Right cardiac atrium (tissue), 5 donors: Measurements from ENCODE around the gene EXOC6. TPM values are rescaled to one million over a fixed set of nuclear protein-coding genes. Genes with fewer than 3 reads are reported as not detected.

Source experiments
- ATAC-seq, 2 donors: fragments of 200-7000 bp; cut with Tn5 transposase; one replicate each; pipeline versions ENCODE4 v1.8.0 to v1.9.1; 2020; ENCODE audit warnings: moderate library complexity in 2 of 2, mild to moderate bottlenecking in 1 of 2
- DNase-seq, 3 donors: peaks; one replicate each; pipeline ENCODE4 v3.0.0-alpha.2; 2020
- H3K27ac ChIP-seq: one replicate; pipeline ENCODE4 v1.5.1; 2013; ENCODE audit warnings: mild to moderate bottlenecking, low read length, control low read depth, moderate library complexity
- H3K27me3 ChIP-seq: one replicate; pipeline ENCODE4 v1.6.1; 2013; ENCODE audit not compliant: control insufficient read depth, insufficient read depth
- H3K4me1 ChIP-seq: one replicate; pipeline ENCODE4 v1.6.1; 2013; ENCODE audit warnings: low read length; ENCODE audit not compliant: control insufficient read depth, insufficient read depth
- H3K4me3 ChIP-seq: one replicate; pipeline ENCODE4 v1.5.1; 2013; ENCODE audit warnings: low read length, control low read depth
- H3K9me3 ChIP-seq: one replicate; pipeline ENCODE4 v1.6.1; 2013; ENCODE audit warnings: low read length; ENCODE audit not compliant: control insufficient read depth
- WGBS: extraction: QIAGEN DNeasy Blood & Tissue Kit; methylation state at CpG from one replicate; pipeline ENCODE4 v1.1.7; 2013; 5-methylcytosine and 5-hydroxymethylcytosine counted together
- intact Hi-C, 4 donors: fragments of 100-400 bp; cut with DNase I; formaldehyde crosslinking; loops; one replicate each; pipeline versions ENCODE4 v1.11.0 to v1.14.0; 2022 to 2023
- polyA plus RNA-seq: library from polyadenylated mRNA; stranded (reverse); fragments of 200-250 nt; gene quantifications from one replicate; pipeline ENCODE4 v1.2.3, GENCODE V29; 2013
- total RNA-seq, 4 donors: library from RNA; stranded (reverse); fragmentation: NEBNext Ultra II Directional; extraction: Animal tissue kit (Norgen Biotek cat#: 25700); gene quantifications; one replicate each; pipeline ENCODE4 v1.2.1, GENCODE V29; 2021
- donor health status: healthy with polysubstance abuse.
- donor health status: DM: no; HTN: yes; CAD: no.
- donor health status: DM: no; HTN: no; CAD: no.
- donor health status: DM: no; HTN: yes; CAD: no; lungs with severe emphysema.
- donor health status: DM: yes; HTN: yes; CAD: no.

The EXOC6 gene
- total and polyA plus RNA-seq, 5 donors: 5.7 to 9.5 (median 8.8) TPM

GRCh38 chr10:92834331-92834730, 14.0 kb upstream of the EXOC6 start:
- Histone ChIP-seq H3K9me3 (no peaks in the 10 kb centered on the region), H3K4me1 (no peaks in the 10 kb centered on the region), H3K27me3 (no peaks in the 10 kb centered on the region), H3K4me3 (no peak overlapping the region), H3K27ac (no peak overlapping the region)
- WGBS: 43% methylated on average over 3 of the region's 3 CpGs
- DNase-seq: no peak
- intact Hi-C loops: no loop called here
- no peak for ATAC-seq

GRCh38 chr10:92834986-92835385, 13.3 kb upstream of the EXOC6 start:
- DNase-seq (no peak), ATAC-seq (no peak)
- Histone ChIP-seq H3K27me3 (no peaks in the 10 kb centered on the region), H3K9me3 (no peaks in the 10 kb centered on the region), H3K4me3 (no peak overlapping the region), H3K4me1 (peaks cover 1% of the 10 kb centered on the region), H3K27ac (no peak overlapping the region)
- intact Hi-C loops: no loop called here

- Histone ChIP-seq H3K9me3 (no peaks in the 10 kb centered on the region), H3K27ac (no peak overlapping the region), H3K4me3 (no peak overlapping the region), H3K4me1 (peaks cover 1% of the 10 kb centered on the region), H3K27me3 (no peaks in the 10 kb centered on the region)
- DNase-seq (no peak), ATAC-seq (no peak)
- intact Hi-C loops: no loop called here
- 81% methylated on average over 4 of the region's 4 CpGs for WGBS
Measured at GRCh38 chr10:92837456-92837855, 10.9 kb upstream of the EXOC6 start.

GRCh38 chr10:92839191-92840085, 8.9 kb upstream of the EXOC6 start:
- intact Hi-C loops: no loop called here
- ATAC-seq: peak in 1 of 2 donors; percentile 58
- Histone ChIP-seq H3K27me3 (no peaks in the 10 kb centered on the region), H3K4me1 (peaks cover 1% of the 10 kb centered on the region), H3K4me3 (no peak overlapping the region), H3K9me3 (no peaks in the 10 kb centered on the region), H3K27ac (peak overlapping the region; percentile 96)
- peak; percentile 66 to 87 (median 82) for DNase-seq
- WGBS: 32% methylated on average over 10 of the region's 10 CpGs

- Histone ChIP-seq H3K4me1 (no peaks in the 10 kb centered on the region), H3K27me3 (no peaks in the 10 kb centered on the region), H3K4me3 (no peak overlapping the region), H3K9me3 (no peaks in the 10 kb centered on the region), H3K27ac (no peak overlapping the region)
- 65% methylated on average over 3 of the region's 3 CpGs for WGBS
- DNase-seq (no peak), ATAC-seq (no peak)
- intact Hi-C loops: loop anchor here in 2 of 4 donors (5.0 kb wide), 1 partner anchor 38 kb away; no protein-coding TSS in a partner anchor
Measured at GRCh38 chr10:92844746-92845145, 3.6 kb upstream of the EXOC6 start.

- WGBS: 81% methylated on average over 4 of the region's 4 CpGs
- DNase-seq (no peak), ATAC-seq (no peak)
- intact Hi-C loops: loop anchor here in 2 of 4 donors (5.0 kb wide), 1 partner anchor 36 kb away; no protein-coding TSS in a partner anchor
- H3K9me3 ChIP-seq: no peaks in the 10 kb centered on the region
- no peaks in the 10 kb centered on the region for H3K4me1 ChIP-seq
- no peaks in the 10 kb centered on the region for H3K27me3 ChIP-seq
- no peak overlapping the region for H3K27ac ChIP-seq
- no peak overlapping the region for H3K4me3 ChIP-seq
Measured at GRCh38 chr10:92845921-92846320, 2.4 kb upstream of the EXOC6 start.

GRCh38 chr10:92846344-92846743, 2.0 kb upstream of the EXOC6 start:
- WGBS: 66% methylated on average over 3 of the region's 3 CpGs
- ATAC-seq (no peak), DNase-seq (no peak)
- Histone ChIP-seq H3K4me3 (no peak overlapping the region), H3K27ac (no peak overlapping the region), H3K27me3 (no peaks in the 10 kb centered on the region), H3K4me1 (no peaks in the 10 kb centered on the region), H3K9me3 (no peaks in the 10 kb centered on the region)
- intact Hi-C loops: loop anchor here in 2 of 4 donors (5.0 kb wide), 1 partner anchor 36 kb away; no protein-coding TSS in a partner anchor

- no peaks in the 10 kb centered on the region for H3K4me1 ChIP-seq
- intact Hi-C loops: loop anchor here in 2 of 4 donors (5.0 kb wide), 1 partner anchor 35 kb away; no protein-coding TSS in a partner anchor
- no peaks in the 10 kb centered on the region for H3K27me3 ChIP-seq
- H3K27ac ChIP-seq: no peak overlapping the region
- no peak for DNase-seq
- H3K9me3 ChIP-seq: no peaks in the 10 kb centered on the region
- ATAC-seq: no peak
- H3K4me3 ChIP-seq: no peak overlapping the region
- WGBS: 89% methylated on average over 2 of the region's 2 CpGs
Measured at GRCh38 chr10:92846854-92847201, 1.5 kb upstream of the EXOC6 start.

- 67% methylated on average over 4 of the region's 4 CpGs for WGBS
- no peak overlapping the region for H3K27ac ChIP-seq
- H3K4me3 ChIP-seq: no peak overlapping the region
- no peaks in the 10 kb centered on the region for H3K27me3 ChIP-seq
- H3K9me3 ChIP-seq: no peaks in the 10 kb centered on the region
- DNase-seq (no peak), ATAC-seq (no peak)
- intact Hi-C loops: loop anchor here in 2 of 4 donors (5.0 kb wide), 1 partner anchor 35 kb away; no protein-coding TSS in a partner anchor
- no peaks in the 10 kb centered on the region for H3K4me1 ChIP-seq
Measured at GRCh38 chr10:92847202-92847864, 987 bp upstream of the EXOC6 start.

- intact Hi-C loops: loop anchor here in 2 of 4 donors (5.0 kb wide), 1 partner anchor 34 kb away; no protein-coding TSS in a partner anchor
- Histone ChIP-seq H3K4me3 (peak overlapping the region; percentile 96), H3K4me1 (no peaks in the 10 kb centered on the region), H3K27ac (no peak overlapping the region), H3K27me3 (no peaks in the 10 kb centered on the region), H3K9me3 (no peaks in the 10 kb centered on the region)
- ATAC-seq: no peak
- 1% methylated on average over 32 of the region's 32 CpGs for WGBS
- DNase-seq: no peak
Measured at GRCh38 chr10:92848037-92848440, 281 bp upstream of the EXOC6 start.

- WGBS: 1% methylated on average over 7 of the region's 7 CpGs
- no peak for ATAC-seq
- Histone ChIP-seq H3K9me3 (no peaks in the 10 kb centered on the region), H3K4me3 (peak overlapping the region; percentile 96), H3K27me3 (no peaks in the 10 kb centered on the region), H3K27ac (no peak overlapping the region), H3K4me1 (no peaks in the 10 kb centered on the region)
- intact Hi-C loops: loop anchor here in 2 of 4 donors (5.0 kb wide), 1 partner anchor 33 kb away; no protein-coding TSS in a partner anchor
- DNase-seq: no peak
Measured at GRCh38 chr10:92849234-92849525, 860 bp downstream of the EXOC6 start.
